NB4 (cell line): ENCODE results near the gene CES3.

Source experiments
- DNase-seq: peaks from one replicate; pipeline ENCODE4 v3.0.0; 2010; ENCODE audit warnings: low read depth
- H3K4me3 ChIP-seq: one replicate; pipeline ENCODE4 v1.5.1; 2011; ENCODE audit warnings: mild to moderate bottlenecking, low read depth, low read length, moderate library complexity
- MYC ChIP-seq: IDR thresholded peaks from 2 replicates; pipeline ENCODE4 v1.6.1; 2011; ENCODE audit warnings: low read depth, low read length
- POLR2A ChIP-seq: IDR thresholded peaks from 2 replicates; pipeline ENCODE4 v1.6.1; 2011; ENCODE audit warnings: mild to moderate bottlenecking; ENCODE audit not compliant: insufficient read length; ENCODE audit errors: extremely low read depth
- TF ChIP-seq, protein P1 (sequence below): IDR thresholded peaks from one replicate; pipeline ENCODE4 v1.5.1; 2012; ENCODE audit warnings: low read depth, low read length
- TF ChIP-seq, protein P2 (sequence below): IDR thresholded peaks from 2 replicates; pipeline ENCODE4 v1.6.1; 2011; ENCODE audit warnings: low read depth, low read length

Gene CES3

DNA sequence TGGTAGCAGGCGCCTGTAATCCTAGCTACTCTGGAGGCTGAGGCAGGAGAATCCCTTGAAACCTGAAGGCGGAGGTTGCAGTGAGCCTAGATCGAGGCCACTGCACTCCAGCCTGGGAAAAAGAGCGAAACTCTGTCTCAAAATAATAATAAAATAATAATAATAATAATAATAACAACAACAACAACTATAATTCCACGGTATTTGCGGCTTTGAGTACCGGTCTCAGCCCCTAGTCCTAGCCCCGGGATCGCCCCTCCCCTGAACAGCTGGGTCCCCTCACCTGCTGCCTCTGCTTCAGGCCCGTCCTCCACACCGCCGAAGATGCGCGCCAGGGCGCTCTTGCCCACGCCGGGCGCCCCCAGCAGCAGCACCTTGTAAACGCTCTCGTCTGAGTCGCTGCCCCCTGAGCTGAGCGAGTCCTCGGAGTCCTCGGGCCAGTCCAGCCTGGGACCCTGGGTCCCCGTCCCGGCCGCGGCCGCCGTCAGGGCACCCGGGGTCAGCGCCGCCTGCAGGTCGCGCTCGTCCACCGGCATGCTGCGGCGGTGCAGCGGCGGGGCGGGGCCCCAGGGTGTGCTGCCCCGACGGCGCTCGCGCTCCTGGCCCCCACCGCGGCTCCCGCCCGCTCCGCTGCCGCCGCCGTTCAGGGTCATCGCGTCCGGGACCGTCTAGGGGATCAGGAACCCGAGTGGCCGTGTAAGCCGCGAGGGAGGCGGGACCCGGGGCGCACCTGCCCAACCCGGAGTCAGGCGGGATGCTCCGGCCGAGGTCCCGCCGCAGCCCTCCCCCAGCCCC, 36.3 kb upstream of the CES3 start:
- no peak for TF ChIP-seq POLR2A
- TF ChIP-seq, protein P1, sequence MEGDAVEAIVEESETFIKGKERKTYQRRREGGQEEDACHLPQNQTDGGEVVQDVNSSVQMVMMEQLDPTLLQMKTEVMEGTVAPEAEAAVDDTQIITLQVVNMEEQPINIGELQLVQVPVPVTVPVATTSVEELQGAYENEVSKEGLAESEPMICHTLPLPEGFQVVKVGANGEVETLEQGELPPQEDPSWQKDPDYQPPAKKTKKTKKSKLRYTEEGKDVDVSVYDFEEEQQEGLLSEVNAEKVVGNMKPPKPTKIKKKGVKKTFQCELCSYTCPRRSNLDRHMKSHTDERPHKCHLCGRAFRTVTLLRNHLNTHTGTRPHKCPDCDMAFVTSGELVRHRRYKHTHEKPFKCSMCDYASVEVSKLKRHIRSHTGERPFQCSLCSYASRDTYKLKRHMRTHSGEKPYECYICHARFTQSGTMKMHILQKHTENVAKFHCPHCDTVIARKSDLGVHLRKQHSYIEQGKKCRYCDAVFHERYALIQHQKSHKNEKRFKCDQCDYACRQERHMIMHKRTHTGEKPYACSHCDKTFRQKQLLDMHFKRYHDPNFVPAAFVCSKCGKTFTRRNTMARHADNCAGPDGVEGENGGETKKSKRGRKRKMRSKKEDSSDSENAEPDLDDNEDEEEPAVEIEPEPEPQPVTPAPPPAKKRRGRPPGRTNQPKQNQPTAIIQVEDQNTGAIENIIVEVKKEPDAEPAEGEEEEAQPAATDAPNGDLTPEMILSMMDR = peak; percentile 11
- H3K4me3 ChIP-seq = no peak overlapping the region
- peak; percentile 27 for DNase-seq

DNA sequence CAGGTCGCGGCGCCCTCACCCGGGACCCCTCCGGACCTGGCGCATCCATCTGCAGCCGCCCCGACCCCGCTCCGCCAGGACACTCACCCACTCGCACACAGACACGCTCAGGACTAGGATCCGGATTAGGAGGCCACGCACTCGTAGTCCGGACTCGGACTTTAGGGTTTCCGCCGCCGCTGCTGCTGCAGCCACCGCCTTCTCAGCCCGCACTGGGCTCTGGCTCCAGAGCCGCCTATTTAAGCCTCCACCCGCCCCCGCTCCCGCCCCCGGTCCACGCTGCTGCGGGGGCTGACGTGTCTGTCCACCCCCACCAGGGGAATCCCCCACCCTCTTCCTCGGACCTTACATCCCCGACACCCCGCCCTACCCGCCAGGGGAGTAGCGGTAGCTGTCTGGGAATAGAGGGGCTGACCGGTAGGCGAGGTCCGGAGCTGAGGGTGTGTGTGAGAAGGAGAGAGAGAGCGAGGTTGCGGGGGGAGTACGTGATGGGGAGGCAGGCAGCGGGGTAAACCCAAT, 35.7 kb upstream of the CES3 start, which contains the start of gene RRAD:
TSS of gene RRAD (minus strand) at position 214 of the 519 bp plus-strand sequence. CDS start 356 bp downstream, outside the sequence.
- no peak for TF ChIP-seq MYC
- TF ChIP-seq, protein P1 = no peak
- TF ChIP-seq POLR2A = no peak
- DNase-seq = no peak

DNA sequence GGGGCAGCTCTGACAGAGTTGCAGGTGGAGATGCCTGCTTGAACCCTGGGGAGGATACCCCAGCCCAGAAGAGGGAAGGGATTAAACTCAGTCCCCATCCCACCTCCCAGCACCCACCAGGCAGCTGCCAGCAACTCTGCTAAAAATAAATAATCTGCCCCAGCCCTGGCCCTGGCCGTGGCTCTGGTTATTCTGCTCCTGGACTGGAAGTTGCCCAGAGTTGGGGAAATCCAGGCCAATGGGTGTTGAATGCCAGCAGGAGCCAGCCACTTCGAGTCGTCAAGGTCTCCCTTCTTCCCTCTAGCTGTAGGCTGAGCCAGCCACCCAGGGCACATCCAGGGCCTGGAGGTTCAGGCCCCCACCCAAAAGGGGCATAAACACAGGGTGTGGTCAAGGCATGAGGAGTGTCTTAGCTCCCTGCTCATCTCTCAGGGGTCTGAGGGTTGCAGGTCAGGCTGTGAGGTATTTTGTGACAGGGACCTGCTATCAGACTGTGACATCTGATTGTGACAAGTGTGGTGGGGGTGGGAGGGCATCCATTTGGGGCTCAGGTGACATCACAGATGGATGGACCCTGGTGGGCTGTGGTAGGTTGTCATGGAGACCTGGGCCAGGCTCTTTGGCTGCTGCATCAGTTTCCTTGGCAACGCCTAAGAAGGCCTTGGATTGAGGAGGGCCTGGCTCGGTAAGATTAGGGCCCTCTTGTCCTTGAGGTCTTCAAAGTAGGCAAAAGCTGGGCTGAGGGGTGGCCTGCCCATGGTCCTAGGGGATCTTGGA, 34.7 kb upstream of the CES3 start:
- TF ChIP-seq, protein P2, sequence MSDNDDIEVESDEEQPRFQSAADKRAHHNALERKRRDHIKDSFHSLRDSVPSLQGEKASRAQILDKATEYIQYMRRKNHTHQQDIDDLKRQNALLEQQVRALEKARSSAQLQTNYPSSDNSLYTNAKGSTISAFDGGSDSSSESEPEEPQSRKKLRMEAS = no peak
- no peak for TF ChIP-seq POLR2A
- no peak for DNase-seq
- no peak overlapping the region for H3K4me3 ChIP-seq

More for the DNA sequence above, 35.7 kb upstream of the CES3 start, which contains the start of gene RRAD:
- H3K4me3 ChIP-seq = no peak within 1 kb of the TSS

DNA sequence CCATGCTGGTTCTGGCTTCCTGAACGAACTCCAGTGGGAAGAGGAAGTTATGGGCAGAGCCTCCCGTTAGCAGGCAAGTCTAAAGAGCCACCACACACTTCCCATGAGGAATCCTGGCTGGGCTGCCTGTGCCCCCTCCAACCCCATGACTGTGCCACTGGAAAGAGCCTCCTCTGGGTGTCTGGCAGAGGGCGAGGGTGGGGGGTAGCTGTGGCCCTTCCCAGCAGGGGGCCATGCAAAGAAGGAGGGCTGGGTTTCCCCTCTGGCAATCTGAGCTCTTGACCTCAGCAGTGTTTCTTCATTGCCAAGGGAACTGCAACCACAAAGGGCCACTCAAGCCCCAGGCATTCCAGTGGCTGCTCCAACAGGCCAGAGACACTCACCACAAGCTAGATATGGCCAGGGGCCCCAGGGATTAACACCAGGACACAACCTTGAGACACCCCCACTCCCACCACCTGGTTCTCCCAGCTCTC, 34.1 kb upstream of the CES3 start:
- no peak for TF ChIP-seq POLR2A
- TF ChIP-seq MYC = no peak
- TF ChIP-seq, protein P2 = no peak
- TF ChIP-seq, protein P1 = no peak
- DNase-seq = peak; percentile 63
- H3K4me3 ChIP-seq = no peak overlapping the region

DNA sequence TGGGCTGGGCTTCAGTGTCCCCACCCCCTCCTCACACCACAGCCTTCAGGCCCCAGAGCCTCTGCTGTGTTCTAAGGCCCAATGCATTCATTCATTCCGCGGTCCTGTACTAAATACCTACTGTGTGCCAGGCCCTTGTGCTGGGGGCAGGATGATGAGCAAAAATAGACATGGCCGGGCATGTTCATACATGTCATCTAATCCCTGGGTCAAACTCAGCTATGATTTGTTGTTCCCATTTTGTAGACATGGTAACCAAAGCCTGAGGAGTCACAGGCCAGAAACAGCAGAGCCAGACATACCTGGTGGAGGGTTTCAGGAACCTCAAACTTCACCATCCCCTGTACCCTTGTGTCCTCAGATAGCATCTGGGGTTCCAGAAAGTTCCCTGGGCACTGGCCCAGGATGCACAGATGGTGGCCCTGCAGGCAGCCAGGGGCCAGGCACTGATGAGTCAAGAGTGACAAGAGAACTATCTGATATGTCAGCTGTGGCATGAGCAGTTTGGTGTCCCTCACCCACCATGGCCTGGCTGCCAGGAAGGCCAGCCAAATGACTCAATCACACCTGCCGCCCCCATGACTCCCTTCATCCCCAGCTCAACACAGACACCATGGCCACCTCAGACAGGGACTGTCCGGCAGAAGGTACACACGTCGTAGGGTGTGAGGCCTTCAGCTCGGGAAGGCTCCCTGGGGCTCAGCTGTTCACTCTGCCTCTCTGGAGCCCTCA, 33.0 kb upstream of the CES3 start:
- no peak for DNase-seq
- H3K4me3 ChIP-seq = no peak overlapping the region
- TF ChIP-seq, protein P2 = no peak
- TF ChIP-seq MYC (no peak), POLR2A (no peak)
- TF ChIP-seq, protein P1 = no peak
